Activated CD4-positive, alpha-beta T cell treated with anti-CD3 and anti-CD28 coated beads, Interleukin-2, amount 10 ng/mL, durations not matched to agents 7 days and 5 days (primary cell): ENCODE results near the gene PHF20. TPM values are rescaled to one million over a fixed set of nuclear protein-coding genes. Genes with fewer than 3 reads are reported as not detected.
"Not testable (repeated sequence)": the region's sequence is repeated elsewhere in the genome, so short reads cannot be mapped to it uniquely, and the experiment has no call there.

Experiments
- CTCF ChIA-PET: fragments of 350-600 bp; sonication (Branson Sonifier 250); formaldehyde crosslinking; loops from one replicate; lab custom pipeline; 2021; ENCODE audit warnings: antibody characterized with exemption; lab: Charles Lee
- POLR2A ChIA-PET: fragments of 350-600 bp; sonication (Branson Sonifier 250); formaldehyde crosslinking; loops from one replicate; lab custom pipeline; 2021; ENCODE audit warnings: antibody characterized with exemption; lab: Charles Lee
- DNase-seq: peaks from one replicate; pipeline ENCODE4 v3.0.0-alpha.2; 2020
- H3K27ac Mint-ChIP-seq: one replicate; pipeline ENCODE4 v1.8.0; 2021; ENCODE audit warnings: mild to moderate bottlenecking, moderate library complexity, mixed read lengths
- H3K27me3 Mint-ChIP-seq: one replicate; pipeline ENCODE4 v1.8.0; 2021; ENCODE audit warnings: mixed read lengths
- H3K36me3 Mint-ChIP-seq: one replicate; pipeline ENCODE4 v1.8.0; 2021; ENCODE audit warnings: low read depth, mixed read lengths
- H3K4me1 Mint-ChIP-seq: one replicate; pipeline ENCODE4 v1.8.0; 2021; ENCODE audit warnings: mixed read lengths
- H3K4me3 Mint-ChIP-seq: one replicate; pipeline ENCODE4 v1.8.0; 2021; ENCODE audit warnings: mild to moderate bottlenecking, moderate library complexity, mixed read lengths
- H3K9me3 Mint-ChIP-seq: one replicate; pipeline ENCODE4 v1.8.0; 2021; ENCODE audit warnings: mixed read lengths
- total RNA-seq, 2 experiments: library from RNA; stranded (reverse); gene quantifications; one replicate each; pipeline ENCODE4 v1.2.3, GENCODE V29; 2021

The PHF20 gene
- 10 to 100 TPM; 47.8 to 49.0 TPM for total RNA-seq

DNA sequence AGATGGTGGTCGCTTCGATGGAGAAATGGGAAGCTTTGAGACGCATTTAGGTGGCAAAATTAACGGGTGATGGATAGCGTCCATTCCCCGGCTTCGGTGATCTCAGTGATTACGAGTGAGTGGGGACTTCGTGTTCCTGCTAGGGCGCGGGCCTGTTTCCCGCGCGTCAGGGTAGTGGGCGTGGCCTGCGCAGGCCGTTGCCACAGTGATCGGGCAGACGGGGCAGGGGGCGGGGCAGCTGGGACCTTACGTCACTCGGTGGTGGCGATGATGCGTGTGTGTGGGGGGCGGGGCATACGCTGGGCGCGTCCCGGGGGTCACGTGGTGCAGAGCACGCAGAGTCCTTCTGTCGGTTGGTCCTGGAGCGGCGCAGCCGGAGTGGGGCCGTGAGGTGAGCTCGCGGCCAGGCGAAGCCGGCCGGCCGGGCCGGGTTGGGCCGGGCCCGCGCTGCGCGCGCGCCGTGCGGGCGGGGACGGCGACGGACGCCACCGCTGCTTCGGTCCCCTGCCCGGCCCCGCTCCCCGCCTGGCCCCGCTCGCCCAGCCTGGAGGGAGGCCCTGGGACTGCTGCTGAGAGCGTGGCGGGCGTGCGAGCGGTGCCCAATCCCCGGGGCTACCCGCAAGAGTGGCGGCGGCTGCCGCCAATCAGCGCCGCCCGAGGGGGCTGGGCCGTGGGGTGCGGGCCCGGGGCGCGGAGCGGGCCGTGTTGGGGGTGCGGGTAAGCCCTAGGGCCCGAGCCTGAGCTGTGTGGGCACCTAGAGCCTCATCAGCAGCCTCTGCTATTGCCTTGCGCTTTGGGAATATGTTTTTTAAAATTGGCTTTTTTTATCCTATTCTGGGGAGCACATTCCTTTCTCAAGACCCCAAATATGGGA lies at the start of gene PHF20:
Gene PHF20, plus strand, starts transcription at position 327 of the 874 bp plus-strand sequence. CDS start 29,508 bp downstream, outside the sequence.
- Mint-ChIP-seq H3K4me1 (peaks cover 69% of the 10 kb centered on the region), H3K36me3 (peaks cover 31% of the 10 kb centered on the region), H3K27ac (peak within 1 kb of the TSS; percentile 94), H3K9me3 (peaks cover 7% of the 10 kb centered on the region), H3K27me3 (no peaks in the 10 kb centered on the region), H3K4me3 (peak within 1 kb of the TSS; percentile 82)
- POLR2A ChIA-PET: interaction anchor here (0.6 to 2.5 kb wide), 3 partner anchors 29 to 182 kb away, joined by 4 to 32 read pairs (median 7); partner anchors contain the start of genes RBM39 and SCAND1
- peak; percentile 99 for DNase-seq
- CTCF ChIA-PET: interaction anchor here (0.7 to 2.5 kb wide), 9 partner anchors 13 to 182 kb away, joined by 3 to 13 read pairs (median 3); partner anchors contain the start of genes RBM39 and SCAND1

DNA sequence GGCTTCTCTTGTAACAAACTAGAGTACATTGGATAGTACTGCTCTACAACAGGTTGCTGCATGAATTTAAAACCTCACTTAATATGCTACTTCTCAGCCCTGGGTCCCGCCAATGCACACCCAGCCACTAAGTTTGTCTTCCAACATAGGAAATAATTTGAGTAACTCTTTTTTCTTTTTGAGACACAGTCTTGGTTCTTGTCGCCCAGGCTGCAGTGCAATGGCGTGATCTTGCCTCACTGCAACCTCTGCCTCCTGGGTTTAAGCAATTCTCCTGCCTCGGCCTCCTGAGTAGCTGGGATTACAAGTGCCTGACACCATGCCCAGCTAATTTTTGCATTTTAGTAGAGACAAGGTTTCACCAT lies 48.6 kb upstream of the PHF20 start:
- H3K27me3 Mint-ChIP-seq, H3K9me3 Mint-ChIP-seq, DNase-seq, H3K4me3 Mint-ChIP-seq, POLR2A ChIA-PET, H3K27ac Mint-ChIP-seq: not testable (repeated sequence)
- Mint-ChIP-seq H3K36me3 (peaks cover 61% of the 10 kb centered on the region), H3K4me1 (peaks cover 30% of the 10 kb centered on the region)
- CTCF ChIA-PET: interaction anchor here (1.0 to 1.6 kb wide), 2 partner anchors 18 to 22 kb away, joined by 3 read pairs; no protein-coding TSS in a partner anchor

DNA sequence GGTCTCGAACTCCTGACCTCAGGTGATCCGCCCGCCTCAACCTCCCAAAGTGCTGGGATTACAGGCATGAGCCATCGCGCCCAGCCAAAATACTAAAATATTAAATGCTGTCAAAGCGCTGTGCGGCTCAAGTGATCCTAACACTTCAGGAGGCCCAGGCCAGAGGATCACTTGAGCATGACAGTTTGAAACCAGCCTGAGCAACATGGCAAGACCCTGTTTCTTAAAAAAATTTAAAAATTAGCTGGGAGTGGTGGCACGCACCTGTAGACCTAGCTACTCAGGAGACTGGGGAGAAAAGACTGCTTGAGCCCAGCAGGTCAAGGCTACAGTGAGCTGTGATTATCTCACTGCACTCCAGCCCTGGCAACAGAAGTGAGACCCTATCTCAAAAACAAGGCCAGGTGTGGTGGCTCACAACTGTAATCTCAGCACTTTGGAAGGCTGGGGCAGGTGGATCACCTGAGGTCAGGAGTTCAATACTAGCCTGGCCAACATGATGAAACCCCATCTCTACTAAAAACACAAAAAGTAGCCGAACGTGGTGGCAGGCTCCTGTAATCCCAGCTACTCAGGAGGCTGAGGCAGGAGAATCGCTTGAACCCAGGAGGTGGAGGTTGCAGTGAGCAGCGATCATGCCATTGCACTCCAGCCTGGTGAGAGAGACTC lies 48.0 kb upstream of the PHF20 start:
- H3K36me3 Mint-ChIP-seq: peaks cover 60% of the 10 kb centered on the region
- POLR2A ChIA-PET: not testable (repeated sequence)

DNA sequence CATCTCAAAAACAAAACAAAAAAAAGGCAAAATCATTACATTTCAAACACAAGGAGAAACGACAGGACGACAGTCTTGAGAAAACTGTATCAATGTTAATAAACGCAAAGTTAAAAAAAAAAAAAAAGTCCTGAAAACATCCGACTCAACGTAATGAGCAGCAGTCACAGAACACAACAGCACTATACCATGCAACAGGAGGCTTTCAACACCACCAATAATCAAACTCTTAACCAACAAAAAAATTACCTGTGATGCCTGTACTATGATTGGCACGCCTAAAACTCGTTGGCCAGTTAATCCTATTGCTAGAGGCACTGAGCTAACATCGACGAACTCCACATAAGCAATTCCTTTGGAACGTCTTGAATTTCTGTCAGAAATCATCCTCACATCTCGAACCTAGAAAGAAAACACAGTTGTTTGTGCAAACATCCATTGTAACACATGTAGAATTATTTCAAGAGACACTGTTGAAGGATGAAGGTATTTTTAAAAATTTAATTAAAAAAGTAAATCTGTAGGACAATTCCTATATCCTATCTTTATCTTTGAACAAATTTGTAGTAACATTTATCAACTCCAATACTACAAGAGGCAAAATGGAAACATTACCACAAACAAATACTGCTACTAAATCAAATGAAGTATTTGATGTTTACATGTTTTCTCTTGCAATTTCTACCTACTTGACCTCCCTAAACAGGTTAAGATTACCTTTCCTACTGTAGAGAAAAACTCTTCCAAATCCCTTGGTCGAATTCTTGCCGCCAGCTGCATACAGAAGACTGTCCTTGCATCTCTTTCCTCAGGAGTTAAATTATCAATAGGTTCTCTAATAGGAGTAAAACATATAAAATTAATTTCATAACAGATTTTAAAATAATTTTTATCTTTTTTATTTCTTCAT lies 47.2 kb upstream of the PHF20 start:
- no peak for DNase-seq
- ChIA-PET CTCF (interaction anchor here (0.6 to 1.6 kb wide), 6 partner anchors 11 to 1340 kb away, joined by 3 to 5 read pairs (median 4); partner anchors contain the start of gene RBM39), POLR2A (no interaction called here)
- Mint-ChIP-seq H3K4me1 (peaks cover 27% of the 10 kb centered on the region), H3K4me3 (no peak overlapping the region), H3K27ac (no peak overlapping the region), H3K9me3 (no peaks in the 10 kb centered on the region), H3K36me3 (peaks cover 60% of the 10 kb centered on the region), H3K27me3 (no peaks in the 10 kb centered on the region)

More for the DNA sequence above, 48.0 kb upstream of the PHF20 start:
- peaks cover 29% of the 10 kb centered on the region for H3K4me1 Mint-ChIP-seq
- H3K27ac Mint-ChIP-seq, H3K4me3 Mint-ChIP-seq, H3K9me3 Mint-ChIP-seq, DNase-seq, H3K27me3 Mint-ChIP-seq: not testable (repeated sequence)
- CTCF ChIA-PET: interaction anchor here (0.6 to 1.6 kb wide), 3 partner anchors 13 to 23 kb away, joined by 3 read pairs; no protein-coding TSS in a partner anchor

DNA sequence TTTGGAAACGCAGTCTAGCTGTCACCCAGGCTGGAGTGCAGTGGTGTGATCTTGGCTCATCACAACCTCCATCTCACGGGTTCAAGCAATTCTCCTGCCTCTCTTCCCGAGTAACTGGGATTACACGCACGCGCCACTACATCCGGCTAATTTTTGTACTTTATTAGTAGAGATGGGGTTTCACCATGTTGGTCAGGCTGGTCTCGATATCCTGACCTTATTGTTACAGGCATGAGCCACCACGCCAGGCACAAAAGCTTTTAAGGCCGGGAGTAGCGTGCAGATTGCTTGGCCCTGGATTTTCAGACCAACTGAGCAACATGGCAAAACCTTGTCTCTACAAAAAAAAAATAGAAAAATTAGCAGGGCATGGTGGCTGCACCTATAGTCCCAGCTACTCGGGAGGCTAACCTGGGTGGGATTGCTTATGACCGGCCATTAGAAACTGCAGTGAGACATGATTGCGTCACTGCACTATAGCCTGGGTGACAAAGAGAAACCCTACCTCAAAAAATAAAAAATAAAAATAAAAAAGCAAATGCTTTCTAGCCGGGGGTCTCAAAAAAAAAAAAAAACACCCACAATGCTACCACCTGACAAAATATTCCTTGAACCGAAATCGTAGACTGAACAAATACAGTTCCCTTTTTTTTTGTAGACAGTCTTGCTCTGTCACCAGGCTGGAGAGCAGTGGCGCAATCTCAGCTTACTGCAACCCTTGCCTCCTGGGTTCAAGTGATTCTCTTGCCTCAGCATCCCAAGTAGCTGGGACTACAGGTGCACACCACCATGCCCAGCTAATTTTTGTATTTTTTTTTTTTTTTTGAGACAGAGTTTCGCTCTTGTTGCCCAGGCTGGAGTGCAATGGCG lies 44.7 kb upstream of the PHF20 start:
- Mint-ChIP-seq H3K9me3 (no peaks in the 10 kb centered on the region), H3K36me3 (peaks cover 53% of the 10 kb centered on the region), H3K27me3 (no peaks in the 10 kb centered on the region), H3K4me3 (no peak overlapping the region), H3K27ac (no peak overlapping the region), H3K4me1 (peaks cover 30% of the 10 kb centered on the region)
- ChIA-PET CTCF (interaction anchor here (0.7 kb wide), 2 partner anchors 111 to 148 kb away, joined by 3 read pairs; no protein-coding TSS in a partner anchor), POLR2A (interaction anchor here (0.6 kb wide), 2 partner anchors 16 to 314 kb away, joined by 4 to 5 read pairs; no protein-coding TSS in a partner anchor)
- DNase-seq: no peak

DNA sequence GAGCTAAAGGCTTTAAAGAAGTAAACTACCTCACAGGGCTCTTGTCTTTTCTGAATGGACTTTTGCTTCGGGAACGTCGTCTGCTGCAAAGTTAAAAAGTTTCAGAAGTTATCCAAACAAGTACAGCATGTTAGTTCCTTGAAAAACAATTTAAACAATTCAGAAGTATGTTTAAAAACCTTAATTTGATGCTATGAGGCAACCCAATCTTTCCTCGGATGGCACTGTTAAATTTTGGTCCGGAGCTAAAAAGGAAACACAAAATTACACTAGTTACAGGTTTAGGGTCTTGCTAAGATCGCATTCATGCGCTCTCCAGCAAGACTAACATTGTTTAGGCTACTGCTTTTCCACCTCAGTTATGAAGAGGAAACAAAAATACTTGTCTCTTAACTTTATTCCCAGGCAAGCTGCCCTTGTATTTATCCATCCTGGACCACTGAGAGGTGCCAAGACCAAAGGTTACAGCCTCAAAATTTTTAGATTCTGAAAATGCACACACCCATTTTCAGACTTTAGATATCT lies 42.5 kb upstream of the PHF20 start:
- ChIA-PET CTCF (interaction anchor here (1.6 to 1.9 kb wide), 4 partner anchors 10 to 51 kb away, joined by 4 to 5 read pairs (median 5); no protein-coding TSS in a partner anchor), POLR2A (no interaction called here)
- Mint-ChIP-seq H3K4me1 (peaks cover 40% of the 10 kb centered on the region), H3K27me3 (no peaks in the 10 kb centered on the region), H3K36me3 (peaks cover 58% of the 10 kb centered on the region), H3K4me3 (no peak overlapping the region), H3K9me3 (no peaks in the 10 kb centered on the region), H3K27ac (no peak overlapping the region)
- no peak for DNase-seq

DNA sequence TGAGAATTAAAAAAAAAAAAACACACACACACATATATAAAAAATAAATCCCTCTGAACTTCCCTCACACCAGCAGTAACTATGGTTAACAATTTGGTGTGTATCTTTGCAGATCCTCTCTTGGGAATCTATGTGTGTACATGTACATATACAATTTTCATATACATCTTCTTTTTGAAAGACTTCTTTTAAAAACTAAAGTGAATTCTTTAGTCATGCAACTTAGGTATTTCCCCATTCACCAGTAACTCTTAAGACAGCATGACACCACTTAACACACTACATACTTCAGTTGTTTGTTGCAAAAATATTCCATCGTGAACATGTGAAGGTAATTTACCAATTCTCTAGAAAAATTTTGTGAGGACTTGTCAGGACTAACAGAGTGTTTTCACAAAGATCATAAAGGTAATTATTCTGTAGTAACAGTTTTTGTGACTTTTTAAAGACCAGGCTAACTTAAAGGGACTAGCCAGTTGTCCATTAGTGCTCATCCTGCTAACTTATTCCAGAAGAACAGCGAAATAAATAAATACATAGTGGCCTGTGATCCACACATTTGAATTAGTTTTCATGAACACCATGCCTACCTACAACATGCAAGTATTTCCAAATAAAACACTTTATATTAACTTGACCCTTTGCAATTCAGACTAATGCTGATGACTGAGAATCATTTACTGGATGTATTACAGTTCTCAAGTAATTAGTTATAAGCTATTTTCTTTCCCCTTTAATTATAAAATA lies 41.8 kb upstream of the PHF20 start:
- Mint-ChIP-seq H3K9me3 (no peaks in the 10 kb centered on the region), H3K4me3 (no peak overlapping the region), H3K4me1 (peaks cover 43% of the 10 kb centered on the region), H3K36me3 (peaks cover 59% of the 10 kb centered on the region), H3K27ac (no peak overlapping the region), H3K27me3 (no peaks in the 10 kb centered on the region)
- ChIA-PET CTCF (interaction anchor here (1.0 to 1.9 kb wide), 4 partner anchors 10 to 52 kb away, joined by 3 to 5 read pairs (median 4); no protein-coding TSS in a partner anchor), POLR2A (interaction anchor here (0.5 kb wide), 1 partner anchor 1305 kb away, joined by 3 read pairs; no protein-coding TSS in a partner anchor)
- no peak for DNase-seq

DNA sequence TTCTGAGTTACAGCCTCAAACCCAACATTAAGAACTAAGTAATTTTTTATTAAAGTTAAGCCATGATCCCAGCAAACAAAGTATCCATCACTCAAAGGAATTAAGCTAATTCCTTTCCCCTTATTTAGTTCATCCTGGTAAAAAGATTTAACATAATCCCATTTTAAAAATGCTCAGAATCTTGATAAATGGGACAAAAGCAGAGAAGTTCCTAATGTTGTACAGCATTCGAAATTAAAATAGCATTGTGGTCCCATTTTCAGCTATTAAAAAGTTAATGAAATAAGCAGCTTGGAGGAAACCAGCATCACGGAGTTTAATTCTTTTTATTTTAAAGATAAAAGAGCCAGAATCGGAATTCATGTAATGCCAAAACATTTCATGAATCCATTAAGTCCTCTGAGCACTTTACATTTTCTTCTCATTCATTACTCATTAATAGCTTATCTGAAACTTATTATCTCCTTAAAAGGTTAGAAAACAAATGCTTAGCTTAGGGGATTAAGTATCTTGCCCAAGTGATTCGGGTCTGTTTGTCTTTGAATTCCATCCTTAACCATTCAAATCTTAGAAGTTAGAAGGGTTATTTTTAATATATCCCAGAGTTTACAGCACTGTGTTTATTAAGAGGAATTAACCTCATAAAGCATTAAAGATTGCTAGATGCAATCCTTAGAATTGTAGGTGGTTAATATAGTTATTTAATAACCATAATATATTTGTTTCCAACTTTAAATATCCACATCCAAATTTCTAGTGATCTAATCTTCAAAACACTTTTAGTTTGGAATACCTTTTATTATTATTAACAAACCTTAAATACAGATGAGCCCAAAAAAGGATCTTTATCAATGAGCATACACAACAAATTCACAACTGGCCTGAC lies 41.0 kb upstream of the PHF20 start:
- ChIA-PET CTCF (interaction anchor here (0.8 to 1.6 kb wide), 5 partner anchors 12 to 224 kb away, joined by 3 to 7 read pairs (median 5); partner anchors contain the start of genes RBM39 and SCAND1), POLR2A (interaction anchor here (0.5 kb wide), 1 partner anchor 1304 kb away, joined by 3 read pairs; no protein-coding TSS in a partner anchor)
- DNase-seq: no peak
- Mint-ChIP-seq H3K27ac (no peak overlapping the region), H3K27me3 (no peaks in the 10 kb centered on the region), H3K36me3 (peaks cover 60% of the 10 kb centered on the region), H3K4me1 (peaks cover 43% of the 10 kb centered on the region), H3K9me3 (no peaks in the 10 kb centered on the region), H3K4me3 (no peak overlapping the region)

DNA sequence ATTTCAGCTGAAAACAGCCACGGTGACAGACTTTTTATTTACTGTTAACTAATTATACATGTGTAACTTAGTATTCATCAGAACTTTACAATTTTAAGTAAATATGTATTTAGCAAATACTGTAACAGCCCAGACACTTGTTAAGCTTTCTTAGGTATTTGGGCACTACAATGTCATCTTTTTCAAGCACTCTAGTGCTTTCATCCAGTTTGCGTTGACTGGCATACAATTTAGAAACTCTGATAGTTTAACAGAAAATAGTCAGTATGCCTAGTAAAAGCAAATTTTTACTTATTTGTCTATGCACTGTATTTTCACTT lies 40.4 kb upstream of the PHF20 start:
- no peaks in the 10 kb centered on the region for H3K9me3 Mint-ChIP-seq
- H3K27me3 Mint-ChIP-seq: no peaks in the 10 kb centered on the region
- ChIA-PET CTCF (interaction anchor here (0.8 to 1.4 kb wide), 3 partner anchors 11 to 223 kb away, joined by 3 to 7 read pairs (median 5); partner anchors contain the start of genes RBM39 and SCAND1), POLR2A (no interaction called here)
- DNase-seq: no peak
- peaks cover 49% of the 10 kb centered on the region for H3K4me1 Mint-ChIP-seq
- no peak overlapping the region for H3K4me3 Mint-ChIP-seq
- H3K27ac Mint-ChIP-seq: no peak overlapping the region
- peaks cover 61% of the 10 kb centered on the region for H3K36me3 Mint-ChIP-seq
